Measurements from ENCODE around the gene MTERF1.
"Not testable (repeated sequence)": the region's sequence is repeated elsewhere in the genome, so short reads cannot be mapped to it uniquely, and the experiment has no call there.

MTERF1 gene

GRCh38 chr7:91887336-91888213 is 7.1 kb upstream of the MTERF1 start:
- in situ Hi-C loops (cut with MboI; ENCODE audit: low sequenced_read_pairs): not testable (repeated sequence)

DNA sequence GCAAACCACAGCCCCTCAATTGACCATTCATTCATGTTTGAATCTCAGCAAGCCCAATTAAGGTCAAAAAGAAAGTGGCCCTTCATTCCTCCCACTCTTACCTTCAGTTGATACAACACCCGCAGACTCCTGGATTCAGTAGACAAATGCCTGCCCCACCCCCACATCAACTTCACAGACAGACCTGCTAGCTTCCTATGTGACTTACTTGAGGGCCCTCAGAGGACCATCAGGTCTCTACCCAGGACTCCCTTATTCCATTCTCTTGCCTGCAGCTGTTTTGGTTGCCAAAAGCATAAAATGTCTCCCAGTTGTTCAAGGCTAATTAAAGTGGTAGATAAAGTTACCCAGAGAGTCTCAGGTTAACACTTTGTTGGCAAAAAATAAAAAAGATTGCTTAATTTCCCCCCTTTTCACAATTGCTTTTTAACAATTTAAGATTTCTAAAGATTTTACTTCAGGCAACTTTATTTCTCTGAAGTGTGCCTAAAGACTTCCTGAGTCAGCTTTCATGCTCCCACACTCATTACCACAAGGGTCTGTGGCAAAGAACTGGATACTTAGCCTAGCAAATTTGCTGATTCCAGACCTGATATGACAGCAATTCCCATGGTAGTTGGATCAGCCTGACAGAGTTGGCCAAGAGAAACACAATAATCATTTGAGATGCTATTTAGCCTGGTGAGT is 3.3 kb upstream of the MTERF1 start:
- in situ Hi-C loops (cut with MboI; ENCODE audit: low sequenced_read_pairs): no loop called here

DNA sequence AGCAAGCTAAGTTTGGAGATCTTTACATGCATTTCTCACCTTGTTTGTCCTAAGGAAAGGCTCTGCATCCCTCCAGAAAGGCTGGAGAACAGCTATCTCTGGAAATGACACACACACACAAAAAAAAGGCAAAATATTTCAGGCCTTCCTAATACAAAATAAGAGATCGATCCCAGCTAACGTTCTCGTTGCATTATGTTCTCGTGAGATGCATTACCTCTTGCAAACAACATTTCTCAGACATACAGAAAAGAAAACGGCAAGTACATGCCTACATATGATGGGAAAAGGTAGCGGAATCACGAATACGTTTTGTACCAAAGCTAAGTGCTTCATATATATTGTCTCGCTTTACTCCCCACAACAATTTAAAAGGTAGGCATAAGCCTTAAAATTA is 488 bp downstream of the MTERF1 start:
- in situ Hi-C loops (cut with MboI; ENCODE audit: low sequenced_read_pairs): no loop called here

- in situ Hi-C loops (cut with MboI; ENCODE audit: low sequenced_read_pairs): no loop called here
Measured at GRCh38 chr7:91876391-91877133, 3.9 kb downstream of the MTERF1 start.

DNA sequence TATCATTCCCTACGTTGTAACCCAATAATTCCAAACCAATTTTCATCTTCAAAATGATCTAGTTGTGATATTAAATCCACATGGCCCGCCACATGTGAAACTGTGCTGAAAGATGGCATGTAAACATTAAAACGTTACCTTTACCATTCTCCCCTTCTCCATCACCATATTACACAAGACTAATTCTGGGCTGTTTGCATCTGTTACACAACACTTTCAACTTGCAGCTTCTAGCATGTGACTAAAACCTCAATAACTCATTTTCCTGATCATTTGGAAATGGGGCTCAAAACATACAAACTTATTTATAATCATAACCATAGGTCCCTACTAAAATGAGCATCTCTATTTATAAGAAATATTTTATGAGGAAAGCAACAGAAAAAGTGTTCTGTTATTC is 4.7 kb downstream of the MTERF1 start:
- in situ Hi-C loops (cut with MboI; ENCODE audit: low sequenced_read_pairs): no loop called here

DNA sequence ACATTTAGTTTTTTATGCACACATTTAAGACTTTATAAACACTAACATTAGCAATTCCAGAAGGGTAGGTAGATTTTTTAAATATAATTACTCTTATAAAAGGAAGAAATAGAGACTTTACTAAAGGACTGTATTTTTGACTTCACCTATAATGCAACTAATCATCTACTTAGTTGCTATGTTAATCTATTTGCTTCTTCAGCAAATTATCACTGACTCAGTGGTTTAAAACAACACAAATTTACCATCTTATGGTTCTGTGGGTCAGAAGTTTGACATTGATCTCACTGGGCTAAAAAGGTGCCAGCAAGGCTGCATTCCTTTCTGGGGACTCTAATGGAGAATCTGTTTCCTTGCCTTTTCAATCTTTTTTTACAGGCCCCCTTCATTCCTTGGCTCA is 7.6 kb downstream of the MTERF1 start:
- in situ Hi-C loops (cut with MboI; ENCODE audit: low sequenced_read_pairs): no loop called here

DNA sequence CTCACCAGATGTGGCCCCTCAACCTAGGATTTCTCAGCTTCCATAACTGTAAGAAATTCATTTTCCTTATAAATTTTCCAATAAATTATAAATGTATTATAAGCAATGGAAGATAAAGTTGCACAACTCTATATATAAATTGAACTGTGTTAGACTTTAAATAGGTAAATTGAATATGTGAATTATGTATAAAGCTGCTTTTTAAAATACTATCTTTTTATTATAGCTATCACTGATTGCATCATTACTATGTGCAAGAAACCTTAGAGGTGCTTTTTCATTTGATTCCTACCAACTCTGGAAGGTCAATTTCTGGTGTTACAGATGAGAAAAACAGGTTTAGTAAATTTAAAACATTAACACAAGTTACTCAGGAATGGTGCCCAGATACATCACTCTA is 8.4 kb downstream of the MTERF1 start:
- in situ Hi-C loops (cut with MboI; ENCODE audit: low sequenced_read_pairs): no loop called here

DNA sequence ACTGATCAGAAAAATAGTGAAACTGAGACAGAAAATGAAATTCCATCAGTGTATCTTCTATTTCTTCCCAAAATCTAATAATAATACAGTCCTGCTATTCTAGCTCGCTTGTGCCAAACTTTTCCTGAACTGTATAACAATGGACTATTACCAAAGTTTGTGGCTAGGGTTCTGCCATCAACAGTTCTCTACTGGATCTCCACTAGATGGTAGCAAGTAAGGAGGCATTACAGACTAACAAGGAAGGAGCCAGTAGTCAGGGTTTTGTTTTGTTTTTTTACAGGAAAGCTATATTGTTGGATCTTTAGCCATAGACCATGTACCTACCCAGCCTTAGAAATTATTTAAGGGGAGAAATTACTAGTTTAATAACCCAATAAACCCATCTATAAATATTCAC is 10.8 kb downstream of the MTERF1 start:
- in situ Hi-C loops (cut with MboI; ENCODE audit: low sequenced_read_pairs): no loop called here

GRCh38 chr7:91866599-91867148 is 13.8 kb downstream of the MTERF1 start:
- in situ Hi-C loops (cut with MboI; ENCODE audit: low sequenced_read_pairs): no loop called here

DNA sequence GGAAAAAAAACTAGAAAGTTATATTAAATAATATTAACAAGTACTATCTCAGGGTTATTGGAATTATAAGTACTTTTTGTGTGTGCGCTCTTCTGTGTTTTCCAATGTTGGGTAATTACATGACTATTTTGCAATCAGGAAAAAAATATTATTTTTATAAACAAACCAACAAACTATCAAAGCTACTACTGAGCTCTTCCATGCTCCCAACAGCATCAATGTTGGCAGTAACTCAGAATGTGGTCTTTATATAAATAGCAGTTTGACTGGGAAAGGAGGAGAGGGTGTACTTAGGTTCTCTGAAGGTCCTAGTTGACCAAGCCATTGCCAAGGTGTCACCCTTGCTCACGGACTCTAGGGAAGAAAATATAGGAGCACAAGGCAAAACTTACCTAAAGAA is 15.0 kb downstream of the MTERF1 start:
- in situ Hi-C loops (cut with MboI; ENCODE audit: low sequenced_read_pairs): no loop called here

DNA sequence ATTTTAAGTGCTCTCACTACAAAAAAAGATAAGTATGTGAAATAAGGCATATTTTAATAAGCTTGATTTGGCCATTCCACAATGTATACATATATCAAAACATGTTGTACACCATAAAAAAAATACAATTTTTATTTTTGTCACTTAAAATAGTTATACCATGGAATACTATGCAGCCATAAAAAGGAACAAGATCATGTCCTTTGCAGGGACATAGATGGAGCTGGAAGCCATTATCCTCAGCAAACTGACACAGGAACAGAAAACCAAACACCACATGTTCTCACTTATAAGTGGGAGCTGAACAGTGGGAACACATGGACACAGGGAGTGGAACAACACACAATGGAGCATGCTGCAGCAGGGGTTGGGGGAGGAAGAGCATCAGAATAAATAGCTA is 15.9 kb downstream of the MTERF1 start:
- in situ Hi-C loops (cut with MboI; ENCODE audit: low sequenced_read_pairs): not testable (repeated sequence)

DNA sequence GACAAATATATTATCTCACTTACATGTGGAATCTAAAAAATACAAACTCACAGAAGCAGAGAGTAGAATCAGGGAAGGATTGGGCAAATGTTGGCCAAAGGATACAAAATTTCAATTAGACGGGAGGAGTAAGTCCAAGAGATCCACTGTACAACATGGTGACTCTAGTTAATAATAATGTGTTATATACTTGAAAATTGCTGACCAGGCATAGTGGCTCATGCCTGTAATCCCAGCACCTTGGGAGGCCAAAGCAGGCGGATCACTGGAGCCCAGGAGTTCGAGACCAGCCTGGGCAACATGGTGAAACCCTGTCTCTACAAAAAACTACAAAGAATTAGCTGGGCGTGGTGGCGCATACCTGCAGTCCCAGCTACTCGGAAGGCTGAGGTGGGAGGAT is 16.4 kb downstream of the MTERF1 start:
- in situ Hi-C loops (cut with MboI; ENCODE audit: low sequenced_read_pairs): no loop called here

DNA sequence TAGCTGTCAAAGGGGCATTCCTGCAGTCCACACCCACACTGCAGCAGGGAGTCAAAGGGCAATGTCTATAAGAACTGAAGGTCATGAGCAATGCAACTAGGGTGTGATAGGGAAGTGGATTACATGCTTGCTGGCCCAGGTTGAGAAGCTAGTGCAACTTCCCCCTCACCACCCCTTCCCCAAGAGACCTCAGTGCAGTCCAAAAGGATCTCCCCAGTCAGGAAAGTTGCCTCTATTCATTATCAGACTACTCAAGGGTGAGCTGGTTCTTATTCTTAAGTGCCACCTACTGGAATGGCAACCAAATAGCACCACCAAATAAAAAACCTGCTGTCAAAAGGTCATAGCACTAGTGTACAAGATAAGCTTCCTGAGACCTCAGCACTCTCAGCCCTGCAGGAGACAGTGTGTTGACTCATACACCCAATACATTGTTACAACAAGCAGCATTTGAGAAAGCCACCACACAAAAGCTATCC is 28.2 kb downstream of the MTERF1 start:
- in situ Hi-C loops (cut with MboI; ENCODE audit: low sequenced_read_pairs): no loop called here

GRCh38 chr7:91850455-91850854 is 30.0 kb downstream of the MTERF1 start:
- in situ Hi-C loops (cut with MboI; ENCODE audit: low sequenced_read_pairs): no loop called here

- in situ Hi-C loops (cut with MboI; ENCODE audit: low sequenced_read_pairs): no loop called here
Measured at GRCh38 chr7:91847876-91848588, 32.5 kb downstream of the MTERF1 start.

- in situ Hi-C loops (cut with MboI; ENCODE audit: low sequenced_read_pairs): no loop called here
Measured at GRCh38 chr7:91847231-91847630, 33.3 kb downstream of the MTERF1 start.

- in situ Hi-C loops (cut with MboI; ENCODE audit: low sequenced_read_pairs): no loop called here
Measured at GRCh38 chr7:91846436-91846835, 34.1 kb downstream of the MTERF1 start.

DNA sequence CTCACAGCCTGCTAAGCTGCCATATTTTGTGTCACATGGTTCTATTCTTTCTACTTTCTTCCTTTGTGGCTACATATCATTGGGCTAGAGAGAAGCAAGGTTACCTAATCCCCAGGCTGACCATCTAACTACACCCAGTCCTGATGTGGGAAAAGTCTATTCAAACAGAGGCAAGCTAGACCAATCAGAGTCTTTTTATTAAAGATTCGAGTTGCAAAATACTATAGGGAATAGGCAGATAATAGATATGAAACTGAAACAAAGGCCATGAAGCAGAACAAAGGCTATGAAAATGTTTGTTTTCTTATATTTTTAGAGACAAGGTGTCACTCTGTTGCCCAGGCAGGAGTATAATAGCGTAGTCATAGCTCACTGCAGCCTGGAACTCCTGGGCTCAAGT is 36.7 kb downstream of the MTERF1 start:
- in situ Hi-C loops (cut with MboI; ENCODE audit: low sequenced_read_pairs): no loop called here

- in situ Hi-C loops (cut with MboI; ENCODE audit: low sequenced_read_pairs): no loop called here
Measured at GRCh38 chr7:91838439-91838838, 42.1 kb downstream of the MTERF1 start.

DNA sequence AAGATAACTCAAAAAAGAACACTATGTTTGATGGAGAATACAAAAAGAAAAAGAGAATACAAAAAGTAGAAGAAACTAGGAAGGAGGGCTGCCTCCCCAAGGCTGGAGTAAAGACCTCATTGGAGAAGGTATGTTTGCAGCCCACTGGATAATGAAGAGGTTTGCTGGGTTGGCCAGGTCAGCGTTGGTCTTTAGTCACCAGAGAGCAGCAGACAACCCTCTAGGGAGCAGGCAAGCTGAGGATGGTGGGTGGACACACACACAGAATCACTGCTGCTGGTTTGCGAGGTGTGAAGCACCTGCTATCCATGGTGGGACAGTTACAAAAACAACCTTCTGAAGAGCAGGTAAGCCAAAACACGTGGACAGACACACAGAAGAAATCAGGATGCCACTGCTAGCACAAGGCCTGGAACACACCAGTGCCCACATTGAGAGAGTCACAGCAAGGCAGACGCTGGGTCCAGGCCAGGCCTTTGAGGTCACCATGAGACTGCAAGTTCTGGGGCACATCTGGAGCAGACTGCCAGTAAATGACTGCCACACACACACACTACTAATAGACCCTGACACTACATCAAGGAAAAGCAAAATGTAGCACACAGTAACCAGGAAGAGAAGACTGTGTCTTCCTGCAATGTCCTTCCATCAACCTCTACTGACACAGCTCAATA is 43.0 kb downstream of the MTERF1 start:
- in situ Hi-C loops (cut with MboI; ENCODE audit: low sequenced_read_pairs): no loop called here
